Natural killer cell (primary cell): Measurements from ENCODE around the gene AKR1D1. TPM values are rescaled to one million over a fixed set of nuclear protein-coding genes. Genes with fewer than 3 reads are reported as not detected.
"Not testable (repeated sequence)": the region's sequence is repeated elsewhere in the genome, so short reads cannot be mapped to it uniquely, and the experiment has no call there.

Source experiments
- ATAC-seq, 3 donors: fragments of 150-1000 bp in 2 of 3; fragments of 200-7000 bp in 1 of 3; cut with Tn5 transposase; 1 replicate in 1 of 3; 2 replicates in 2 of 3; pipeline ENCODE4 v1.10.0; 2021; ENCODE audit warnings: mild to moderate bottlenecking in 2 of 3, moderate library complexity in 2 of 3
- DNase-seq, 2 donors: peaks; one replicate each; pipeline versions ENCODE4 v3.0.0 to v3.0.0-alpha.2; 2013 to 2021; ENCODE audit warnings: mixed read lengths in 1 of 2
- H3K27ac ChIP-seq: one replicate; pipeline ENCODE4 v1.5.1; 2013; ENCODE audit warnings: mild to moderate bottlenecking, low read length
- H3K27me3 ChIP-seq: one replicate; pipeline ENCODE4 v1.6.1; 2013; ENCODE audit warnings: low read length; ENCODE audit not compliant: control insufficient read depth, insufficient read depth
- H3K36me3 ChIP-seq: one replicate; pipeline ENCODE4 v1.6.1; 2013; ENCODE audit warnings: low read length; ENCODE audit not compliant: control insufficient read depth, insufficient read depth
- H3K4me1 ChIP-seq: one replicate; pipeline ENCODE4 v1.6.1; 2013; ENCODE audit warnings: low read length; ENCODE audit not compliant: control insufficient read depth, insufficient read depth
- H3K4me3 ChIP-seq: one replicate; pipeline ENCODE4 v1.5.1; 2013; ENCODE audit warnings: low read length
- H3K9me3 ChIP-seq: one replicate; pipeline ENCODE4 v1.6.1; 2013; ENCODE audit warnings: low read length; ENCODE audit not compliant: control insufficient read depth, insufficient read depth
- H3K27ac Mint-ChIP-seq, 2 donors: one replicate each; pipeline ENCODE4 v1.8.0; 2022; ENCODE audit warnings: mild to moderate bottlenecking in 2 of 2, mixed read lengths in 2 of 2, moderate library complexity in 1 of 2
- H3K27me3 Mint-ChIP-seq, 2 donors: one replicate each; pipeline ENCODE4 v1.8.0; 2022; ENCODE audit warnings: low read depth in 2 of 2, mixed read lengths in 2 of 2
- H3K36me3 Mint-ChIP-seq: one replicate; pipeline ENCODE4 v1.8.0; 2022; ENCODE audit warnings: mixed read lengths
- H3K4me1 Mint-ChIP-seq, 2 donors: one replicate each; pipeline ENCODE4 v1.8.0; 2022; ENCODE audit warnings: mixed read lengths in 2 of 2
- H3K4me3 Mint-ChIP-seq: one replicate; pipeline ENCODE4 v1.8.0; 2022; ENCODE audit warnings: mild to moderate bottlenecking, moderate library complexity, mixed read lengths
- H3K9me3 Mint-ChIP-seq, 2 donors: one replicate each; pipeline ENCODE4 v1.8.0; 2022; ENCODE audit warnings: mixed read lengths in 2 of 2
- WGBS: methylation state at CpG from one replicate; pipeline ENCODE4 v1.1.7; 2013; ENCODE audit warnings: missing lambda C conversion rate; ENCODE audit not compliant: insufficient coverage; 5-methylcytosine and 5-hydroxymethylcytosine counted together
- intact Hi-C: fragments of 100-400 bp; cut with micrococcal nuclease; formaldehyde crosslinking; loops from one replicate; pipeline ENCODE4 v1.14.2; 2022
- total RNA-seq, 4 donors: library from RNA; stranded (reverse); fragments of 120-200 nt in 1 of 4; gene quantifications; one replicate each; pipeline versions ENCODE4 v1.2.3 to v1.2.4, GENCODE V29; 2013 to 2022
- TF ChIP-seq, protein P1 (sequence below): fragments of 200-600 bp; IDR thresholded peaks from one replicate; pipeline ENCODE4 v1.8.0; 2022; ENCODE audit warnings: antibody characterized with exemption

AKR1D1 gene
- total RNA-seq, 3 donors from 2014 or later (not counting 1 experiment from before 2014, with no cell fraction given) = not detected

DNA sequence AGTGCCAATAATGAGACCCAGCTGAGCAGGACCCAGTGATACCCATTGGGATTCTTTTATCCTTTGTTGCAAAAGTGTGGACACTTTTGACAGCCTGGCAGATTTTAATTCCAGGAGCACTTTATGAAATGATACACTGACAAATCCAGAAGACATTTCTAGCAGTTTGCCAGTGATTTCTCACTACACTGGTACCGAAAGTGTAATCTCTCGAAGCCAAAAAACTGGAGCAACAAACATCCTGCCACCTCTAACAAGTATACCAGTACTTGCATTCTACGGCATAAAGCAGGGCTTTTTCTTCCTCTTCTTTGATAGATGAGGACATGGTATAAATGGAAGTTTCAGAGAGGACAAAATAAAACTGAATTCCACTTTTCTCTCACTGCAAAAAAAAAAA is 28.4 kb upstream of the AKR1D1 start:
- Histone ChIP-seq H3K27me3 (no peaks in the 10 kb centered on the region), H3K27ac (no peak overlapping the region), H3K4me3 (no peak overlapping the region), H3K36me3 (no peaks in the 10 kb centered on the region), H3K9me3 (no peaks in the 10 kb centered on the region), H3K4me1 (no peaks in the 10 kb centered on the region)
- intact Hi-C loops = no loop called here
- Mint-ChIP-seq H3K4me3 (no peak overlapping the region), H3K36me3 (peaks cover 5% of the 10 kb centered on the region), H3K9me3 (peaks cover 2 to 4% of the 10 kb centered on the region in 2 donors), H3K27me3 (peaks cover 4 to 31% of the 10 kb centered on the region in 2 donors), H3K4me1 (no peaks in the 10 kb centered on the region), H3K27ac (no peak overlapping the region)
- TF ChIP-seq, protein P1, sequence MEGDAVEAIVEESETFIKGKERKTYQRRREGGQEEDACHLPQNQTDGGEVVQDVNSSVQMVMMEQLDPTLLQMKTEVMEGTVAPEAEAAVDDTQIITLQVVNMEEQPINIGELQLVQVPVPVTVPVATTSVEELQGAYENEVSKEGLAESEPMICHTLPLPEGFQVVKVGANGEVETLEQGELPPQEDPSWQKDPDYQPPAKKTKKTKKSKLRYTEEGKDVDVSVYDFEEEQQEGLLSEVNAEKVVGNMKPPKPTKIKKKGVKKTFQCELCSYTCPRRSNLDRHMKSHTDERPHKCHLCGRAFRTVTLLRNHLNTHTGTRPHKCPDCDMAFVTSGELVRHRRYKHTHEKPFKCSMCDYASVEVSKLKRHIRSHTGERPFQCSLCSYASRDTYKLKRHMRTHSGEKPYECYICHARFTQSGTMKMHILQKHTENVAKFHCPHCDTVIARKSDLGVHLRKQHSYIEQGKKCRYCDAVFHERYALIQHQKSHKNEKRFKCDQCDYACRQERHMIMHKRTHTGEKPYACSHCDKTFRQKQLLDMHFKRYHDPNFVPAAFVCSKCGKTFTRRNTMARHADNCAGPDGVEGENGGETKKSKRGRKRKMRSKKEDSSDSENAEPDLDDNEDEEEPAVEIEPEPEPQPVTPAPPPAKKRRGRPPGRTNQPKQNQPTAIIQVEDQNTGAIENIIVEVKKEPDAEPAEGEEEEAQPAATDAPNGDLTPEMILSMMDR = no peak
- DNase-seq (no peak), ATAC-seq (no peak)
- 91% methylated on average over 2 of the region's 3 CpGs for WGBS

DNA sequence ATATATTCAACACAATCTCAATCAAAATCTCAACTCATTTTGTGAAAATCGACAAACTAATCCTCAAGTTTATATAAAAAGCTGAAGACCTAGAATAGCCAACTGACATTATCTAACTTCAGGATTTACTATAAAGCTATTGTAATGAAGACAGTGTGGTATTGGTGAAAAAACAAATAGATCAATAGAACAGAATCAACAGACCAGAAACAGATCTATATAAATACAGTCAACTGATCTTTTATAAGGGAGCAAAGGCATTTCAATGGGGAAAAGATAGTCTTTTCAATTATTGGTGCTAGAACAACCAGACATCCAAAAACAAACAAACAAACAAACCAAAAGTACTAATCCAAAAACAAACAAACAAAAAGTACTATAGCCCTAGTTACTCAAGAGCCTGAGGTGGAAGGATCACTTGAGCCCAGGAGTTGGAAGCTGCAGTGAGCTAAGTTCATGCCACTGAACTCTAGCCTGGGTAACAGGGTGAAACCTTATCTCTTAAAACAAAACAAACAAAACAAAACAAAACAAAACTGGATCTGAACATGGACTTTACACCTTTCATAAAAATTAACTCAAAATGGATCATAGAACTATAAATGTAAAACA is 26.6 kb upstream of the AKR1D1 start:
- ATAC-seq (no peak), DNase-seq (no peak)
- H3K9me3 ChIP-seq = no peaks in the 10 kb centered on the region
- no peaks in the 10 kb centered on the region for H3K4me1 ChIP-seq
- peaks cover 10% of the 10 kb centered on the region for H3K36me3 Mint-ChIP-seq
- WGBS = no CpG with 5 or more reads among the region's 1 CpG
- TF ChIP-seq, protein P1 = no peak
- no peak overlapping the region for H3K4me3 ChIP-seq
- peaks cover 7 to 36% of the 10 kb centered on the region in 2 donors for H3K27me3 Mint-ChIP-seq
- H3K4me1 Mint-ChIP-seq = no peaks in the 10 kb centered on the region
- intact Hi-C loops = no loop called here
- H3K4me3 Mint-ChIP-seq = no peak overlapping the region
- no peak overlapping the region for H3K27ac Mint-ChIP-seq
- H3K36me3 ChIP-seq = no peaks in the 10 kb centered on the region
- H3K27ac ChIP-seq = no peak overlapping the region
- no peaks in the 10 kb centered on the region for H3K27me3 ChIP-seq
- H3K9me3 Mint-ChIP-seq = peaks cover 2 to 4% of the 10 kb centered on the region in 2 donors

DNA sequence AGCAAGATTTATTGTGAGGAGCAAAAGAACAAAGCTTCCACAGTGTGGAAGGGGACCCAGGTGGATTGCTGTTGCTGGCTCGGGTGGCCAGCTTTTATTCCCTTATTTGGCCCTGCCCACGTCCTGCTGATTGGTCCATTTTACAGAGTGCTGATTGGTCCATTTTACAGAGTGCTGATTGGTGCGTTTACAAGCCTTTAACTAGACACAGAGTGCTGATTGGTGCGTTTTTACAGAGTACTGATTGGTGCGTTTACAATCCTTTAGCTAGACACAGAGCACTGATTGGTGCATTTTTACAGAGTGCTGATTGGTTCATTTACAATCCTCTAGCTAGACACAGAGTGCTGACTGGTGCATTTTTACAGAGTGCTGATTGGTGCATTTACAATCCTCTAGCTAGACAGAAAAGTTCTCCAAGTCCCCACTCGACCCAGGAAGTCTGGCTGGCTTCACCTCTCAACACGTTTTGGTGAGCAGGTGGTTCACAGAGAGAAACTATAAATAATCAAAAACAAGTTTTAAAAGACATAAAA is 24.5 kb upstream of the AKR1D1 start:
- ATAC-seq, DNase-seq, H3K4me3 ChIP-seq, H3K4me3 Mint-ChIP-seq, H3K9me3 ChIP-seq, intact Hi-C loops, H3K9me3 Mint-ChIP-seq, H3K4me1 ChIP-seq, H3K36me3 ChIP-seq, H3K4me1 Mint-ChIP-seq, H3K27ac ChIP-seq, H3K27ac Mint-ChIP-seq, H3K27me3 ChIP-seq: not testable (repeated sequence)
- H3K36me3 Mint-ChIP-seq = peaks cover 10% of the 10 kb centered on the region
- WGBS = 94% methylated on average over 5 of the region's 7 CpGs
- H3K27me3 Mint-ChIP-seq = peaks cover 7 to 24% of the 10 kb centered on the region in 2 donors

DNA sequence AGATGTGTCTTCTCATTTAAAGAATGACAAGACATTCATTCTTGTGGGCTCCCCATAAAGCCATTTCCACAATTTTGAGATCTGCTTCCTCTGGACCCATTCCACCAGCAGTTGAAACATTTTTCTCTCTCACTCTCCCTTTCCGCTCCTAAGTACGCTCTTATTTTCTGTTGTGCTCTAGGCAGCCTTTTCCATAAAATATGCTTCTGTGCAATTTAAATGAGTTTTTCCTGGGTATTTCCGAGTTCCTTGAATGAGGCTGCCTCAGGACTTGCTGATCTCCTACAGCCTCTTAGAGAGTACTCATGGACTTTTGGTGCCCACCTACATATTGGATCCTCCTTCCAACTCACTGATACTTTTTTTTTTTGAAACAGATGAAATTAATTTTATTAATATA is 23.6 kb upstream of the AKR1D1 start:
- no peak for ATAC-seq
- DNase-seq = no peak
- H3K9me3 Mint-ChIP-seq = peaks cover 2 to 4% of the 10 kb centered on the region in 2 donors
- H3K36me3 Mint-ChIP-seq = peaks cover 10% of the 10 kb centered on the region
- WGBS = 84% methylated on average over 3 of the region's 3 CpGs
- no peak overlapping the region for H3K27ac Mint-ChIP-seq
- no peaks in the 10 kb centered on the region for H3K9me3 ChIP-seq
- no peak overlapping the region for H3K4me3 ChIP-seq
- H3K27me3 ChIP-seq = no peaks in the 10 kb centered on the region
- TF ChIP-seq, protein P1 = no peak
- H3K36me3 ChIP-seq = no peaks in the 10 kb centered on the region
- no peak overlapping the region for H3K4me3 Mint-ChIP-seq
- H3K4me1 ChIP-seq = no peaks in the 10 kb centered on the region
- H3K4me1 Mint-ChIP-seq = no peaks in the 10 kb centered on the region
- no peak overlapping the region for H3K27ac ChIP-seq
- intact Hi-C loops = no loop called here
- H3K27me3 Mint-ChIP-seq = peaks cover 10 to 24% of the 10 kb centered on the region in 2 donors

DNA sequence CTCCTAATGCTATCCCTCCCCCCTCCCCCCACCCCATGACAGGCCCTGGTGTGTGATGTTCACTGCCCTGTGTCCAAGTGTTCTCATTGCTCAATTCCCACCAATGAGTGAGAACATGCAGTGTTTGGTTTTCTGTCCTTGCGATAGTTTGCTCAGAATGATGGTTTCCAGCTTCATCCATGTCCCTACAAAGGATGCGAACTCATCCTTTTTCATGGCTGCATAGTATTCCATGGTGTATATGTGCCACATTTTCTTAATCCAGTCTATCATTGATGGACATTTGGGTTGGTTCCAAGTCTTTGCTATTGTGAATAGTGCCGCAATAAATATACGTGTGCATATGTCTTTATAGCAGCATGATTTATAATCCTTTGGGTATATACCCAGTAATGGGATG is 20.6 kb upstream of the AKR1D1 start:
- H3K9me3 ChIP-seq, H3K27ac ChIP-seq, H3K9me3 Mint-ChIP-seq, intact Hi-C loops, DNase-seq, H3K4me3 ChIP-seq, H3K36me3 ChIP-seq, H3K4me1 ChIP-seq, H3K27ac Mint-ChIP-seq, ATAC-seq, H3K27me3 ChIP-seq, H3K4me3 Mint-ChIP-seq, H3K4me1 Mint-ChIP-seq: not testable (repeated sequence)
- Mint-ChIP-seq H3K27me3 (peaks cover 13 to 20% of the 10 kb centered on the region in 2 donors), H3K36me3 (peaks cover 10% of the 10 kb centered on the region)
- WGBS = 100% methylated on average over 1 of the region's 4 CpGs
